ENCODE data around the gene TMOD1. TPM values are rescaled to one million over a fixed set of nuclear protein-coding genes. Genes with fewer than 3 reads are reported as not detected.

Gene TMOD1
- total RNA-seq, 1 donor from 2014 or later = 21.1 TPM

GRCh38 chr9:97630591-97630990 is 129.1 kb downstream of the TMOD1 start:
- H3K4me1 ChIP-seq = peaks cover 48% of the 10 kb centered on the region
- no peak overlapping the region for H3K27ac ChIP-seq
- intact Hi-C loops (cut with DNase I) = no loop called here
- H3K9me3 ChIP-seq = no peaks in the 10 kb centered on the region
- H3K27me3 ChIP-seq = no peaks in the 10 kb centered on the region
- no peak for DNase-seq (ENCODE audit: extremely low spot score in 2 of 2)
- TF ChIP-seq POLR2AphosphoS5 (IDR thresholded peaks at IDR 0.05; ENCODE audit: insufficient read depth in 1 of 2, low read depth in 1 of 2) (no peak), CTCF (IDR thresholded peaks at IDR 0.05) (no peak), POLR2A (IDR thresholded peaks at IDR 0.05) (no peak)
- no peak overlapping the region for H3K4me3 ChIP-seq
- peaks cover 0 to 1% of the 10 kb centered on the region in 2 donors for H3K36me3 ChIP-seq

GRCh38 chr9:97632248-97632984 is 130.9 kb downstream of the TMOD1 start:
- H3K27ac ChIP-seq = peak overlapping the region; percentile 98
- H3K4me1 ChIP-seq = peaks cover 63% of the 10 kb centered on the region
- intact Hi-C loops (cut with DNase I) = no loop called here
- peak in 1 of 2 donors; percentile 89 for DNase-seq (ENCODE audit: extremely low spot score in 2 of 2)
- H3K27me3 ChIP-seq = no peaks in the 10 kb centered on the region
- no peak for TF ChIP-seq CTCF (IDR thresholded peaks at IDR 0.05)
- TF ChIP-seq POLR2A (IDR thresholded peaks at IDR 0.05) = no peak
- TF ChIP-seq POLR2AphosphoS5 (IDR thresholded peaks at IDR 0.05; ENCODE audit: insufficient read depth in 1 of 2, low read depth in 1 of 2) = no peak
- H3K9me3 ChIP-seq = no peaks in the 10 kb centered on the region
- peak overlapping the region; percentile 92 to 93 for H3K4me3 ChIP-seq
- no peaks in the 10 kb centered on the region for H3K36me3 ChIP-seq

- peak within 1 kb of the TSS; percentile 98 for H3K27ac ChIP-seq
- peaks cover 62% of the 10 kb centered on the region for H3K4me1 ChIP-seq
- no peaks in the 10 kb centered on the region for H3K36me3 ChIP-seq
- intact Hi-C loops (cut with DNase I) = no loop called here
- DNase-seq (ENCODE audit: extremely low spot score in 2 of 2) = peak in 1 of 2 donors; percentile 98
- no peak for TF ChIP-seq CTCF (IDR thresholded peaks at IDR 0.05)
- peak in 1 of 2 donors; percentile 71 for TF ChIP-seq POLR2A (IDR thresholded peaks at IDR 0.05)
- peak; percentile 93 for TF ChIP-seq POLR2AphosphoS5 (IDR thresholded peaks at IDR 0.05; ENCODE audit: insufficient read depth in 1 of 2, low read depth in 1 of 2)
- peak within 1 kb of the TSS; percentile 92 to 93 for H3K4me3 ChIP-seq
- no peaks in the 10 kb centered on the region for H3K9me3 ChIP-seq
- no peaks in the 10 kb centered on the region for H3K27me3 ChIP-seq
Observed at GRCh38 chr9:97632985-97633858, 131.8 kb downstream of the TMOD1 start, which contains the start of the genes NCBP1 and TSTD2. Gene NCBP1 (plus strand): TSS chr9:97633821. CDS start chr9:97633882, 61 bp downstream. Gene TSTD2 (minus strand): TSS chr9:97633368. CDS start chr9:97627562, 5,806 bp downstream.

DNA sequence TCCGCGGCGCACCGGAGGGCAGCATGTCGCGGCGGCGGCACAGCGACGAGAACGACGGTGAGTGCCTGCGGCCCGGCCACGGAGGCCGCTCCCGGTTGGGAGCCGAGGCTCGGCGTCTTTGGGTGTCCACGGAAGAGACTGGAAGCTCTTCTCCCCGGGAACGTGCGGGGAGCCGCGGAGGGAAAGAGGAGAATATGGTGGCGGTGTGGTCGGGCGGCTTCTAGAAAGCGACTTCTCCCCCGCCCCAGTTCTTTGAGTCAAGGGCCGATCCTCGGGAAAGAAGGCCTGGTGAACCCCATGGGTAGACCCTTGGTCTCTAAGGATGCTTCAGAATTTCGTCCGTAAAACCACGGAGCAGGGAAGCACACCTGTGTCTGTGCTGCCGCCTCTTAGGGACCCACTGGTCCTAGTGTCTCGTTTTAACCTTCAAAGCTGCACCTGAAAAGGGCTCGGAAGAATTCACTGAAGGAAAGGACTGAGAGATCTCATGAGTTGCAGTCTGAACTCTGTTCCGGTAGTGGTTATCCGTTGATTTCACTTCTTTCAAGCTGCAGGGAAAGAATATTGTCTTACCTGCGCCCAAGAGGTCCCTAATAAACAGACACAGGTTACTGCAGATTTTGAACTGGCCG is 132.5 kb downstream of the TMOD1 start:
- Histone ChIP-seq H3K36me3 (no peaks in the 10 kb centered on the region), H3K4me1 (peaks cover 62% of the 10 kb centered on the region)

More for the DNA sequence above, 132.5 kb downstream of the TMOD1 start:
- no peaks in the 10 kb centered on the region for H3K27me3 ChIP-seq
- peak overlapping the region; percentile 92 to 93 for H3K4me3 ChIP-seq
- no peaks in the 10 kb centered on the region for H3K9me3 ChIP-seq
- TF ChIP-seq CTCF (IDR thresholded peaks at IDR 0.05) (no peak), POLR2AphosphoS5 (IDR thresholded peaks at IDR 0.05; ENCODE audit: insufficient read depth in 1 of 2, low read depth in 1 of 2) (no peak), POLR2A (IDR thresholded peaks at IDR 0.05) (no peak)
- intact Hi-C loops (cut with DNase I) = no loop called here
- no peak for DNase-seq (ENCODE audit: extremely low spot score in 2 of 2)
- peak overlapping the region; percentile 98 for H3K27ac ChIP-seq

Measured in vagina (tissue), 2 donors.